B cell (primary cell): ENCODE measurements around the gene PMVK. TPM values are rescaled to one million over a fixed set of nuclear protein-coding genes. Genes with fewer than 3 reads are reported as not detected.

Experiments
- ATAC-seq: fragments of 200-7000 bp; cut with Tn5 transposase; one replicate; pipeline ENCODE4 v1.10.0; 2021; ENCODE audit warnings: low read depth, mild to moderate bottlenecking, moderate number of reproducible peaks, moderate library complexity
- CTCF ChIA-PET: fragments of 350-600 bp; sonication (Branson Sonifier 250); formaldehyde crosslinking; loops from one replicate; lab custom pipeline; 2021; ENCODE audit warnings: antibody characterized with exemption, inconsistent platforms; lab: Charles Lee
- POLR2A ChIA-PET: fragments of 350-600 bp; sonication (Branson Sonifier 250); formaldehyde crosslinking; loops from one replicate; lab custom pipeline; 2021; ENCODE audit warnings: antibody characterized with exemption; lab: Charles Lee
- DNase-seq: peaks from one replicate; pipeline ENCODE4 v3.0.0; 2013
- H2AFZ ChIP-seq: 2 replicates; pipeline ENCODE4 v1.6.1; 2012; ENCODE audit warnings: mild to moderate bottlenecking, low read depth, low read length; ENCODE audit not compliant: insufficient read depth, poor library complexity, severe bottlenecking
- H3K27ac ChIP-seq, 2 donors: 1 replicate in 1 of 2; 2 replicates in 1 of 2; pipeline ENCODE4 v1.5.1; 2012 to 2013; ENCODE audit warnings: low read length in 2 of 2, mild to moderate bottlenecking in 2 of 2, moderate library complexity in 1 of 2
- H3K27me3 ChIP-seq, 4 experiments: fragments of 200-600 bp in 1 of 4; sonication (generic) in 1 of 4; replicated peaks in 1 of 4; 1 replicate in 2 of 4; 2 replicates in 2 of 4; pipeline versions ENCODE4 v1.6.1 to v1.7.0; 2013 to 2016; ENCODE audit warnings: low read length in 3 of 4, mild to moderate bottlenecking in 2 of 4, mixed read lengths in 1 of 4, moderate library complexity in 1 of 4; ENCODE audit not compliant: insufficient read depth in 4 of 4, control insufficient read depth in 3 of 4; ENCODE audit errors: control extremely low read depth in 1 of 4
- H3K36me3 ChIP-seq, 2 experiments: replicated peaks in 1 of 2; 1 replicate in 1 of 2; 2 replicates in 1 of 2; pipeline versions ENCODE4 v1.6.1 to v1.7.1; 2013; ENCODE audit warnings: low read length in 1 of 2; ENCODE audit not compliant: insufficient read depth in 2 of 2, control insufficient read depth in 1 of 2; ENCODE audit errors: control extremely low read depth in 1 of 2, extremely low read depth in 1 of 2
- H3K4me1 ChIP-seq, 2 donors: fragments of 200-600 bp in 1 of 2; sonication (generic) in 1 of 2; 1 replicate in 1 of 2; 2 replicates in 1 of 2; pipeline versions ENCODE4 v1.5.1 to v1.6.1; 2013 to 2017; ENCODE audit warnings: low read length in 2 of 2; ENCODE audit not compliant: control insufficient read depth in 2 of 2, insufficient read depth in 2 of 2
- H3K4me2 ChIP-seq: replicated peaks from 2 replicates; pipeline ENCODE3; 2012; ENCODE audit warnings: mild to moderate bottlenecking, low read depth, low read length; ENCODE audit not compliant: poor library complexity, severe bottlenecking
- H3K4me3 ChIP-seq, 5 experiments: fragments of 200-600 bp in 1 of 5; sonication (generic) in 1 of 5; 1 replicate in 3 of 5; 2 replicates in 2 of 5; pipeline versions ENCODE4 v1.5.1 to v1.7.0; 2011 to 2016; ENCODE audit warnings: low read length in 4 of 5, mild to moderate bottlenecking in 4 of 5, low read depth in 2 of 5, control low read depth in 1 of 5, moderate library complexity in 1 of 5; ENCODE audit not compliant: insufficient read depth in 1 of 5; ENCODE audit errors: control extremely low read depth in 1 of 5, extremely low read depth in 1 of 5
- H3K79me2 ChIP-seq: fragments of 200-600 bp; sonication (generic); one replicate; pipeline ENCODE4 v1.6.0; 2016; ENCODE audit warnings: low read length; ENCODE audit not compliant: control insufficient read depth, insufficient read depth
- H3K9ac ChIP-seq: fragments of 200-600 bp; sonication (generic); 2 replicates; pipeline ENCODE4 v1.6.1; 2017; ENCODE audit warnings: mild to moderate bottlenecking, low read length, moderate library complexity
- H3K9me3 ChIP-seq, 3 donors: one replicate each; pipeline versions ENCODE4 v1.6.1 to v1.7.1; 2013; ENCODE audit warnings: low read length in 2 of 3; ENCODE audit not compliant: control insufficient read depth in 2 of 3, insufficient read depth in 1 of 3; ENCODE audit errors: control extremely low read depth in 1 of 3
- H4K20me1 ChIP-seq: 2 replicates; pipeline ENCODE4 v1.6.0; 2012; ENCODE audit warnings: mild to moderate bottlenecking, low read length; ENCODE audit not compliant: insufficient read depth, control insufficient read depth, poor library complexity, severe bottlenecking
- H3K27ac Mint-ChIP-seq: one replicate; pipeline ENCODE4 v1.8.0; 2021; ENCODE audit warnings: mixed read lengths
- H3K27me3 Mint-ChIP-seq: one replicate; pipeline ENCODE4 v1.8.0; 2021; ENCODE audit warnings: mixed read lengths
- H3K4me1 Mint-ChIP-seq: one replicate; pipeline ENCODE4 v1.8.0; 2021; ENCODE audit warnings: mixed read lengths
- H3K4me3 Mint-ChIP-seq: one replicate; pipeline ENCODE4 v1.8.0; 2021; ENCODE audit warnings: mixed read lengths
- H3K9me3 Mint-ChIP-seq: one replicate; pipeline ENCODE4 v1.8.0; 2022; ENCODE audit warnings: mixed read lengths; ENCODE audit not compliant: insufficient read depth
- EZH2 ChIP-seq: IDR thresholded peaks from 2 replicates; pipeline ENCODE4 v1.6.1; 2012; ENCODE audit warnings: borderline replicate concordance, low read depth, mild to moderate bottlenecking, moderate library complexity, low read length; ENCODE audit not compliant: insufficient read depth, poor library complexity, severe bottlenecking
- WGBS: methylation state at CpG from one replicate; pipeline ENCODE4 v1.1.5; 2013; ENCODE audit warnings: missing lambda C conversion rate; ENCODE audit not compliant: insufficient coverage; 5-methylcytosine and 5-hydroxymethylcytosine counted together
- intact Hi-C: fragments of 100-400 bp; cut with micrococcal nuclease; formaldehyde crosslinking; loops from one replicate; pipeline ENCODE4 v1.10.0; 2022
- polyA plus RNA-seq: library from polyadenylated mRNA; depleted of rRNA; stranded (reverse); fragments of >200 nt; gene quantifications from 2 replicates; pipeline ENCODE4 v1.2.3, GENCODE V29; 2012
- total RNA-seq, 2 donors: library from RNA; stranded (reverse); fragments of 120-200 nt in 1 of 2; gene quantifications; 1 replicate in 1 of 2; 2 replicates in 1 of 2; pipeline versions ENCODE4 v1.2.3 to v1.2.4, GENCODE V29; 2013 to 2022
- TF ChIP-seq, protein P1 (sequence below): fragments of 200-600 bp; IDR thresholded peaks from one replicate; pipeline ENCODE4 v1.8.0; 2022; ENCODE audit warnings: antibody characterized with exemption, mild to moderate bottlenecking

The PMVK gene
- total and polyA plus RNA-seq, 2 donors (not counting 1 experiment from before 2014, with no cell fraction given), result 15.0 to 15.4 TPM

DNA sequence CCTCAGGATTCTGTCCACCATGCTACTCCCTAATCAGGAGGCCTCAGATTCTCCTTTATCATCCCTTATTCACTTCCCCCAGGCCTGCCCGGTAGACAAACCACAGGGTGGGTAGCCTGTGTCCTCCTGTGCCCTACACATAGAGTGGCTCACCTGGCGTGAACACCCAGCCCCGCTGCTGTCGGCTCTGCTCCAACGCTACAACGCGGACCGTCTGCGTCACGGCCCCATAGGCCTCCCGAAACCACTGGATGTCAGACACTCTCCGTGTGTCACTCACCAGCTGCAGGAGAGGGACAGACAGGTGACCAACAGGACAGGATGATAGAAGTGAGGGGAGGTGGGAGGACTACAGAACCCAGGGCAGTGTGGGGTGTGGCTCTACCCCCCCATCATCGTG, 10.3 kb downstream of the PMVK start:
- H3K36me3 ChIP-seq, result peaks cover 0 to 52% of the 10 kb centered on the region in 2 experiments
- Mint-ChIP-seq H3K4me3 (no peak overlapping the region), H3K27me3 (no peaks in the 10 kb centered on the region), H3K27ac (peak overlapping the region; percentile 56), H3K4me1 (peaks cover 5% of the 10 kb centered on the region), H3K9me3 (no peaks in the 10 kb centered on the region)
- H3K4me2 ChIP-seq, result no peak overlapping the region
- CTCF ChIA-PET, result interaction anchor here (1.1 to 2.8 kb wide), 2 partner anchors 10 to 18 kb away, joined by 3 to 7 read pairs; partner anchors contain the start of gene PMVK
- DNase-seq (no peak), ATAC-seq (no peak)
- no peak overlapping the region for H2AFZ ChIP-seq
- H3K9me3 ChIP-seq, result no peaks in the 10 kb centered on the region
- H3K9ac ChIP-seq, result no peak overlapping the region
- TF ChIP-seq, protein P1, sequence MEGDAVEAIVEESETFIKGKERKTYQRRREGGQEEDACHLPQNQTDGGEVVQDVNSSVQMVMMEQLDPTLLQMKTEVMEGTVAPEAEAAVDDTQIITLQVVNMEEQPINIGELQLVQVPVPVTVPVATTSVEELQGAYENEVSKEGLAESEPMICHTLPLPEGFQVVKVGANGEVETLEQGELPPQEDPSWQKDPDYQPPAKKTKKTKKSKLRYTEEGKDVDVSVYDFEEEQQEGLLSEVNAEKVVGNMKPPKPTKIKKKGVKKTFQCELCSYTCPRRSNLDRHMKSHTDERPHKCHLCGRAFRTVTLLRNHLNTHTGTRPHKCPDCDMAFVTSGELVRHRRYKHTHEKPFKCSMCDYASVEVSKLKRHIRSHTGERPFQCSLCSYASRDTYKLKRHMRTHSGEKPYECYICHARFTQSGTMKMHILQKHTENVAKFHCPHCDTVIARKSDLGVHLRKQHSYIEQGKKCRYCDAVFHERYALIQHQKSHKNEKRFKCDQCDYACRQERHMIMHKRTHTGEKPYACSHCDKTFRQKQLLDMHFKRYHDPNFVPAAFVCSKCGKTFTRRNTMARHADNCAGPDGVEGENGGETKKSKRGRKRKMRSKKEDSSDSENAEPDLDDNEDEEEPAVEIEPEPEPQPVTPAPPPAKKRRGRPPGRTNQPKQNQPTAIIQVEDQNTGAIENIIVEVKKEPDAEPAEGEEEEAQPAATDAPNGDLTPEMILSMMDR, result no peak
- TF ChIP-seq EZH2, result no peak
- intact Hi-C loops, result no loop called here
- WGBS, result 81% methylated on average over 12 of the region's 13 CpGs
- H3K27ac ChIP-seq, result no peak overlapping the region
- peaks cover 0 to 7% of the 10 kb centered on the region in 2 donors for H3K4me1 ChIP-seq
- POLR2A ChIA-PET, result interaction anchor here (0.6 kb wide), 1 partner anchor 171 kb away, joined by 5 read pairs; no protein-coding TSS in a partner anchor
- no peak overlapping the region for H3K4me3 ChIP-seq
- H3K27me3 ChIP-seq, result no peaks in the 10 kb centered on the region
- H3K79me2 ChIP-seq, result no peaks in the 10 kb centered on the region
- H4K20me1 ChIP-seq, result no peaks in the 10 kb centered on the region

DNA sequence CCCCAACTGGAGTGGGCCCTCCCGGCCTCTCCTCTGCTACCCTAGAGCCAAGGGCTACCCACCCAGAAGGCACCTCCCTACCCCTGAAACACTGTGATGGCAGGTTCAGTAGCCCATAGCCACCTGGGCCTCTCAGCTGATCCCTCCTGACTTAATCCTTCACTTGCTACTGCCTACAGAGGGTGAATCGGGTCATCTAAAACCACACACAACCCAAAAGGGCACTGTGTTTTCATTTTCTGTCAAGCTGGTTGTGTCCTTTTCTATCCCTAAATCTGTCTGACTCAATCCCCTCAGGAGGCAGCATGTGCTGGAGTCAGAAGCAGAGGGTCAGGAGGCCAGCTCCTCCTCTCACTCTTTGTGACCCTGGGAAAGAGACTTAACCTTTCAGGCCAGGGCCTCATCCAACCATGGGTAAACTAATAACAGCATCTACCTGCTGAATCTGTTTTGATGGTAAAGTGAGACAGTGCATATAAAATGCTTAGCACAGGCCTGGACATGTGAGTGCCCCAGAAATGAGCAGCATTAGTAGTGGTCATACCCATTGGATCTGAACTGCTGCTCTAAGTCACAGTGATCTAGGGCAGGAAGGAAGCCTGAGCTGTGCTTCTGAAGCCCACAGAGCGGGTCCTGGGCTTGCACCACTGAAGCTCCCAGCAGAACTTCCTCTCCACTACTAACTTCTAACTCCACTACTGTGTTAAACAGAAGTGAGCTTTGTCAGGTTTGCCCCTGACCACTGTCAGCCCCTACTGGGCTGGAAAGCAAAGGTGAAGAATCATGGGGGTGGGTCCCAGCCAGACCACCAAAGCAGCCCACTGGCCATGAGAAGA, 11.0 kb downstream of the PMVK start:
- Histone ChIP-seq H3K9me3 (no peaks in the 10 kb centered on the region), H4K20me1 (no peaks in the 10 kb centered on the region), H3K79me2 (no peaks in the 10 kb centered on the region), H3K4me2 (no peak overlapping the region), H3K36me3 (peaks cover 0 to 49% of the 10 kb centered on the region in 2 experiments), H3K27ac (no peak overlapping the region), H3K4me3 (no peak overlapping the region), H3K4me1 (peaks cover 0 to 7% of the 10 kb centered on the region in 2 donors), H3K27me3 (no peaks in the 10 kb centered on the region), H2AFZ (no peak overlapping the region), H3K9ac (no peak overlapping the region)
- ChIA-PET POLR2A (interaction anchor here (0.6 kb wide), 2 partner anchors 11 to 172 kb away, joined by 3 to 5 read pairs; partner anchors contain the start of gene PMVK), CTCF (interaction anchor here (1.1 to 2.8 kb wide), 2 partner anchors 11 to 18 kb away, joined by 3 to 7 read pairs; partner anchors contain the start of gene PMVK)
- peaks cover 5% of the 10 kb centered on the region for H3K4me1 Mint-ChIP-seq
- DNase-seq (no peak), ATAC-seq (no peak)
- WGBS, result 100% methylated on average over 1 of the region's 3 CpGs
- intact Hi-C loops, result no loop called here
- H3K9me3 Mint-ChIP-seq, result no peaks in the 10 kb centered on the region
- no peak for TF ChIP-seq EZH2
- TF ChIP-seq, protein P1, result no peak
- no peaks in the 10 kb centered on the region for H3K27me3 Mint-ChIP-seq
- no peak overlapping the region for H3K4me3 Mint-ChIP-seq
- H3K27ac Mint-ChIP-seq, result no peak overlapping the region
